H1 (cell line): ENCODE measurements around the gene CDC27. TPM values are rescaled to one million over a fixed set of nuclear protein-coding genes. Genes with fewer than 3 reads are reported as not detected.
A peak's percentile ranks its signal among the peaks of the same experiment; 100 is the strongest.

Source experiments
- CTCF ChIA-PET: fragments of 300-600 bp; sonication (Branson Sonifier 250); formaldehyde crosslinking; loops from one replicate; lab custom pipeline; 2021; ENCODE audit not compliant: partially characterized antibody; lab: Charles Lee
- POLR2A ChIA-PET: fragments of 300-600 bp; sonication (Branson Sonifier 250); formaldehyde crosslinking; loops from one replicate; lab custom pipeline; 2021; ENCODE audit warnings: inconsistent platforms; ENCODE audit not compliant: partially characterized antibody; lab: Charles Lee
- DNase-seq, 2 experiments: peaks; one replicate each; pipeline versions ENCODE4 v3.0.0 to v3.0.0-alpha.2; 2010 to 2022; ENCODE audit warnings: low spot score in 2 of 2, low read depth in 1 of 2, mixed read lengths in 1 of 2
- FAIRE-seq: peaks from 2 replicates; lab custom pipeline; 2011; peaks lifted over from hg19 to GRCh38; lab: Jason Lieb, UNC
- H2AFZ ChIP-seq: 2 replicates; pipeline ENCODE4 v1.8.1; 2012; ENCODE audit warnings: low read length, inconsistent platforms
- H2AK5ac ChIP-seq: 2 replicates; pipeline ENCODE4 v1.6.1; 2013; ENCODE audit warnings: low read depth, low read length
- H2BK120ac ChIP-seq: replicated peaks from 2 replicates; pipeline ENCODE3; 2013; ENCODE audit warnings: low read depth, low read length, inconsistent platforms
- H2BK12ac ChIP-seq: 2 replicates; pipeline ENCODE4 v1.6.1; 2013; ENCODE audit warnings: low read depth, low read length
- H2BK15ac ChIP-seq: 2 replicates; pipeline ENCODE4 v1.6.1; 2013; ENCODE audit warnings: low read length
- H2BK20ac ChIP-seq: 2 replicates; pipeline ENCODE4 v1.6.1; 2013; ENCODE audit warnings: low read length
- H2BK5ac ChIP-seq: 2 replicates; pipeline ENCODE4 v1.6.1; 2013; ENCODE audit warnings: low read depth, low read length
- H3K14ac ChIP-seq: 2 replicates; pipeline ENCODE4 v1.6.1; 2013; ENCODE audit warnings: inconsistent platforms; ENCODE audit not compliant: insufficient read length
- H3K18ac ChIP-seq: 2 replicates; pipeline ENCODE4 v1.6.1; 2013; ENCODE audit warnings: low read length; ENCODE audit errors: extremely low read depth
- H3K23ac ChIP-seq: 2 replicates; pipeline ENCODE4 v1.6.1; 2013; ENCODE audit warnings: inconsistent platforms; ENCODE audit not compliant: insufficient read length
- H3K23me2 ChIP-seq: 2 replicates; pipeline ENCODE4 v1.6.1; 2013; ENCODE audit warnings: low read depth, low read length
- H3K27ac ChIP-seq: 2 replicates; pipeline ENCODE4 v1.6.1; 2011; ENCODE audit warnings: low read depth, low read length, inconsistent platforms
- H3K27me3 ChIP-seq, 4 experiments: replicated peaks in 1 of 4; 1 replicate in 1 of 4; 2 replicates in 3 of 4; pipeline versions ENCODE4 v1.6.1 to v1.8.1; 2011 to 2013; ENCODE audit warnings: low read length in 3 of 4, mild to moderate bottlenecking in 3 of 4, inconsistent platforms in 2 of 4, mixed read lengths in 2 of 4, moderate library complexity in 1 of 4; ENCODE audit not compliant: control insufficient read depth in 3 of 4, insufficient read depth in 3 of 4; ENCODE audit errors: extremely low read depth in 1 of 4
- H3K36me3 ChIP-seq, 4 experiments: 2 replicates each; pipeline versions ENCODE4 v1.6.1 to v1.8.1; 2011 to 2013; ENCODE audit warnings: mild to moderate bottlenecking in 4 of 4, low read length in 3 of 4, moderate library complexity in 2 of 4, control low read depth in 1 of 4, inconsistent platforms in 1 of 4; ENCODE audit not compliant: insufficient read depth in 4 of 4, control insufficient read depth in 2 of 4
- H3K4ac ChIP-seq: replicated peaks from 2 replicates; pipeline ENCODE3; 2013; ENCODE audit warnings: low read length, low read depth, mixed read lengths, inconsistent platforms; ENCODE audit not compliant: insufficient read length
- H3K4me1 ChIP-seq, 4 experiments: replicated peaks in 1 of 4; 1 replicate in 1 of 4; 2 replicates in 3 of 4; pipeline versions ENCODE4 v1.6.1 to v1.8.1; 2011 to 2013; ENCODE audit warnings: low read length in 3 of 4, inconsistent platforms in 2 of 4, mixed read lengths in 1 of 4; ENCODE audit not compliant: insufficient read depth in 4 of 4, control insufficient read depth in 3 of 4
- H3K4me2 ChIP-seq, 2 experiments: 2 replicates each; pipeline versions ENCODE4 v1.6.1 to v1.8.1; 2011 to 2013; ENCODE audit warnings: low read depth in 2 of 2, low read length in 2 of 2, control low read depth in 1 of 2, inconsistent platforms in 1 of 2, mild to moderate bottlenecking in 1 of 2; ENCODE audit not compliant: insufficient read depth in 1 of 2
- H3K4me3 ChIP-seq, 4 experiments: fragments of 200-600, 300-600 bp in 1 of 4; sonication (generic), shearing (Covaris generic), sonication (Bioruptor Twin) in 1 of 4; 2 replicates each; pipeline versions ENCODE4 v1.5.1 to v1.8.1; 2011 to 2016; ENCODE audit warnings: low read length in 4 of 4, low read depth in 3 of 4, control low read depth in 2 of 4, inconsistent platforms in 2 of 4, mild to moderate bottlenecking in 2 of 4, mixed read lengths in 1 of 4, moderate library complexity in 1 of 4; ENCODE audit not compliant: insufficient read depth in 2 of 4; ENCODE audit errors: extremely low read depth in 1 of 4
- H3K56ac ChIP-seq: replicated peaks from 2 replicates; pipeline ENCODE3; 2013; ENCODE audit warnings: low read depth, mild to moderate bottlenecking, mixed read lengths, low read length, inconsistent platforms; ENCODE audit not compliant: insufficient read length
- H3K79me1 ChIP-seq: 2 replicates; pipeline ENCODE4 v1.6.1; 2013; ENCODE audit warnings: low read depth, low read length, control low read depth
- H3K79me2 ChIP-seq, 2 experiments: 2 replicates each; pipeline versions ENCODE4 v1.6.1 to v1.8.1; 2012 to 2013; ENCODE audit warnings: low read length in 2 of 2, mild to moderate bottlenecking in 2 of 2, inconsistent platforms in 1 of 2; ENCODE audit not compliant: insufficient read depth in 2 of 2, control insufficient read depth in 1 of 2
- H3K9ac ChIP-seq, 4 experiments: replicated peaks in 1 of 4; 1 replicate in 1 of 4; 2 replicates in 3 of 4; pipeline versions ENCODE4 v1.6.1 to v1.8.1; 2011 to 2013; ENCODE audit warnings: low read depth in 3 of 4, low read length in 3 of 4, control low read depth in 2 of 4, mild to moderate bottlenecking in 2 of 4, moderate library complexity in 2 of 4, inconsistent platforms in 1 of 4; ENCODE audit errors: extremely low read depth in 1 of 4
- H3K9me3 ChIP-seq, 2 experiments: 2 replicates each; pipeline versions ENCODE4 v1.6.1 to v1.8.1; 2012 to 2013; ENCODE audit warnings: mild to moderate bottlenecking in 2 of 2, moderate library complexity in 2 of 2, control low read depth in 1 of 2, inconsistent platforms in 1 of 2, low read depth in 1 of 2, low read length in 1 of 2, mixed read lengths in 1 of 2; ENCODE audit not compliant: insufficient read depth in 2 of 2
- H4K20me1 ChIP-seq, 2 experiments: replicated peaks in 1 of 2; 2 replicates each; pipeline versions ENCODE3 to v1.8.1; 2011 to 2013; ENCODE audit warnings: inconsistent platforms in 2 of 2, low read length in 2 of 2, mild to moderate bottlenecking in 1 of 2; ENCODE audit not compliant: insufficient read depth in 2 of 2, control insufficient read depth in 1 of 2
- H4K5ac ChIP-seq: 2 replicates; pipeline ENCODE4 v1.6.1; 2013; ENCODE audit warnings: low read length, low read depth, mixed read lengths, inconsistent platforms; ENCODE audit not compliant: insufficient read length
- H4K8ac ChIP-seq: 2 replicates; pipeline ENCODE4 v1.8.0; 2013; ENCODE audit warnings: mild to moderate bottlenecking, moderate library complexity, low read length, inconsistent platforms; ENCODE audit not compliant: insufficient read depth; ENCODE audit errors: extremely low read depth
- H4K91ac ChIP-seq: replicated peaks from 2 replicates; pipeline ENCODE3; 2013; ENCODE audit warnings: low read length, mixed read lengths, inconsistent platforms; ENCODE audit not compliant: insufficient read length
- BACH1 ChIP-seq: IDR thresholded peaks from 2 replicates; pipeline ENCODE4 v1.6.1; 2012; ENCODE audit warnings: low read length, improper control_type of control experiment
- CHD2 ChIP-seq: IDR thresholded peaks from 2 replicates; pipeline ENCODE4 v1.6.1; 2012; ENCODE audit warnings: low read length, improper control_type of control experiment
- FOSL1 ChIP-seq: IDR thresholded peaks from 2 replicates; pipeline ENCODE4 v1.6.1; 2011; ENCODE audit warnings: mild to moderate bottlenecking, low read depth, low read length, moderate library complexity; ENCODE audit not compliant: insufficient read depth
- GABPA ChIP-seq: IDR thresholded peaks from 2 replicates; pipeline ENCODE4 v1.6.1; 2011; ENCODE audit warnings: mild to moderate bottlenecking, low read length, moderate library complexity, borderline replicate concordance; ENCODE audit not compliant: insufficient read depth
- SIN3A ChIP-seq, 2 experiments: IDR thresholded peaks in 1 of 2; conservative IDR thresholded peaks in 1 of 2; 2 replicates each; pipeline ENCODE4 v1.6.1; 2011 to 2012; ENCODE audit warnings: low read length in 2 of 2, improper control_type of control experiment in 1 of 2, low read depth in 1 of 2, mild to moderate bottlenecking in 1 of 2
- SP2 ChIP-seq: IDR thresholded peaks from 2 replicates; pipeline ENCODE4 v1.6.1; 2012; ENCODE audit warnings: mild to moderate bottlenecking, low read length, inconsistent platforms
- TAF7 ChIP-seq: optimal IDR thresholded peaks from 2 replicates; pipeline ENCODE3; 2011; ENCODE audit warnings: low read depth, mild to moderate bottlenecking, inconsistent platforms, low read length, moderate library complexity, borderline replicate concordance
- TBP ChIP-seq: IDR thresholded peaks from 2 replicates; pipeline ENCODE4 v1.6.1; 2011; ENCODE audit warnings: low read depth, low read length, improper control_type of control experiment
- WGBS, 2 experiments: shearing (Covaris generic) in 1 of 2; methylation state at CpG; one replicate each; pipeline versions ENCODE4 v1.1.6 to v1.1.7; 2013 to 2015; ENCODE audit warnings: low lambda C conversion rate in 2 of 2, mixed read lengths in 2 of 2, inconsistent platforms in 1 of 2, low coverage in 1 of 2, missing lambda C conversion rate in 1 of 2; ENCODE audit not compliant: insufficient replicate concordance in 2 of 2, insufficient coverage in 1 of 2, insufficient read length in 1 of 2; ENCODE audit errors: extremely low coverage in 1 of 2, missing lambda C conversion rate in 1 of 2; 5-methylcytosine and 5-hydroxymethylcytosine counted together
- polyA plus RNA-seq, 7 experiments: library from polyadenylated mRNA; depleted of rRNA in 3 of 7; stranded (reverse) in 5 of 7; unstranded in 2 of 7; fragments of >200 nt in 5 of 7; fragments of 200-250 nt in 2 of 7; gene quantifications; 1 replicate in 5 of 7; 2 replicates in 1 of 7; 4 replicates in 1 of 7; pipeline versions ENCODE4 v1.2.1 to v1.2.3, GENCODE V29; 2011 to 2013; ENCODE audit warnings: missing spikeins in 2 of 7, mixed read lengths in 2 of 7
- total RNA-seq: library from RNA; stranded (reverse); fragmentation: NEBNext Ultra II Directional; extraction: Animal tissue kit (Norgen Biotek cat#: 25700); gene quantifications from 2 replicates; pipeline ENCODE4 v1.2.1, GENCODE V29; 2021
- TF ChIP-seq, protein P1 (sequence below), 3 experiments: IDR thresholded peaks; 1 replicate in 2 of 3; 2 replicates in 1 of 3; pipeline versions ENCODE4 v1.5.1 to v1.6.1; 2011; ENCODE audit warnings: low read length in 3 of 3, mild to moderate bottlenecking in 3 of 3, inconsistent platforms in 2 of 3, low read depth in 1 of 3, moderate library complexity in 1 of 3; ENCODE audit not compliant: insufficient read depth in 1 of 3; ENCODE audit errors: control extremely low read depth in 1 of 3
- TF ChIP-seq, protein P2 (sequence below): IDR thresholded peaks from 2 replicates; pipeline ENCODE4 v1.6.1; 2012; ENCODE audit warnings: inconsistent platforms

The CDC27 gene
- total and polyA plus RNA-seq, 2 of the 8 experiments (the other 6 are each of a cell fraction or from before 2014, with no cell fraction given): 41.9 to 87.5 TPM

DNA sequence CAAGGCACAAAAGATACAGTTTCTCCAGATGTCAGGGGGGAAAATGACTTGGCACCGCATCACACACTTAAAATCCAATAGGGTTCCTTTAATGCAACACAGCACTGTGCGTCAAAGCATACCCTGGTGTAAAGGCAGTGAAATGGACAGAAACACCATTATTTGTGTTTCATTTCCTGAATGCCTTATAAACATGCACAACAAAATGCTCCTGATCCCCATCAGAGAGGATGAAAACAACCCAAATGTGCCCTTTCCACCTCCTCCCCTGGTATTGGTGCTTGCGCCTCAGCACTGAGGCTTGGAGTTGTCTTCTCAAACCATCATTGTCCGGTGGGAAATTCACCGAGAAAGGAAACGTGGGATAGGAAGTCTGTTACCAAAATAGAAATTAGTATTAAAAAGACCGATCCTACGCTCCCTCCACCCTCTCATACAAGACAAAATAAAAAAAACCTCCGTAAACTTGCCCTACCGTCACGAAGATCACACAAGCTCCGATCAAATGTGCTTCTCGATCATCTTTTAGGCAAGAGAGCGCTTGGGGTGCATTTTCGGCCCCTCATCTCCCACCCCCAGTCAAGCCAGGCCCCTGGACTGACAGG, 722 bp downstream of the CDC27 start:
- Histone ChIP-seq H3K18ac (peak overlapping the region; percentile 93; the same call in 1 of the 2 replicates), H3K4me3 (peak overlapping the region; percentile 83 to 92 (median 87)), H4K8ac (peak overlapping the region; percentile 62; the same call in 1 of the 2 replicates), H3K56ac (peak overlapping the region; percentile 5), H3K27me3 (no peaks in the 10 kb centered on the region), H2BK120ac (no peak overlapping the region), H3K14ac (no peak overlapping the region), H4K20me1 (peaks cover 4 to 6% of the 10 kb centered on the region in 2 experiments), H3K23ac (no peak overlapping the region), H2AFZ (peak overlapping the region; percentile 28), H3K4ac (no peak overlapping the region), H4K91ac (no peak overlapping the region), H3K4me2 (peak overlapping the region; percentile 83 to 92), H3K9me3 (no peaks in the 10 kb centered on the region), H3K4me1 (peaks cover 0 to 4% (median 0%) of the 10 kb centered on the region in 4 experiments; a peak in 2 of 7 replicates), H3K27ac (peak overlapping the region; percentile 39; the same call in 1 of the 2 replicates), H2AK5ac (no peak overlapping the region), H3K79me2 (peaks cover 9 to 50% of the 10 kb centered on the region in 2 experiments), H3K79me1 (no peaks in the 10 kb centered on the region; the same call in 1 of the 2 replicates), H4K5ac (peak overlapping the region; percentile 85), H3K36me3 (no peaks in the 10 kb centered on the region), H2BK20ac (no peak overlapping the region), H2BK15ac (0 out of 2 replicates have a peak overlapping the region, but pooled peaks have one; percentile 76), H2BK5ac (peak overlapping the region; percentile 91; the same call in 1 of the 2 replicates), H3K23me2 (peaks cover 3% of the 10 kb centered on the region; the same call in 1 of the 2 replicates), H2BK12ac (no peak overlapping the region), H3K9ac (peak overlapping the region; percentile 66 to 87 (median 84))
- DNase-seq (no peak), FAIRE-seq (no peak)
- WGBS, 2 experiments: 9% methylated on average over 15 of the region's 15 CpGs; no CpG with 5 or more reads in 1 of the 2 experiments
- ChIA-PET POLR2A (no interaction called here), CTCF (no interaction called here)
- TF ChIP-seq BACH1: no peak
- no peak for TF ChIP-seq SIN3A (conservative IDR thresholded peaks at IDR 0.05 in 1 of 2, IDR thresholded peaks at IDR 0.05 in 1 of 2; ENCODE audit: low read depth in 1 of 2, low read length in 2 of 2)
- TF ChIP-seq, protein P1, sequence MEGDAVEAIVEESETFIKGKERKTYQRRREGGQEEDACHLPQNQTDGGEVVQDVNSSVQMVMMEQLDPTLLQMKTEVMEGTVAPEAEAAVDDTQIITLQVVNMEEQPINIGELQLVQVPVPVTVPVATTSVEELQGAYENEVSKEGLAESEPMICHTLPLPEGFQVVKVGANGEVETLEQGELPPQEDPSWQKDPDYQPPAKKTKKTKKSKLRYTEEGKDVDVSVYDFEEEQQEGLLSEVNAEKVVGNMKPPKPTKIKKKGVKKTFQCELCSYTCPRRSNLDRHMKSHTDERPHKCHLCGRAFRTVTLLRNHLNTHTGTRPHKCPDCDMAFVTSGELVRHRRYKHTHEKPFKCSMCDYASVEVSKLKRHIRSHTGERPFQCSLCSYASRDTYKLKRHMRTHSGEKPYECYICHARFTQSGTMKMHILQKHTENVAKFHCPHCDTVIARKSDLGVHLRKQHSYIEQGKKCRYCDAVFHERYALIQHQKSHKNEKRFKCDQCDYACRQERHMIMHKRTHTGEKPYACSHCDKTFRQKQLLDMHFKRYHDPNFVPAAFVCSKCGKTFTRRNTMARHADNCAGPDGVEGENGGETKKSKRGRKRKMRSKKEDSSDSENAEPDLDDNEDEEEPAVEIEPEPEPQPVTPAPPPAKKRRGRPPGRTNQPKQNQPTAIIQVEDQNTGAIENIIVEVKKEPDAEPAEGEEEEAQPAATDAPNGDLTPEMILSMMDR (IDR thresholded peaks at IDR 0.05; ENCODE audit: control extremely low read depth in 1 of 3, insufficient read depth in 1 of 3, low read depth in 1 of 3, low read length in 3 of 3): no peak
- no peak for TF ChIP-seq FOSL1
- TF ChIP-seq, protein P2, sequence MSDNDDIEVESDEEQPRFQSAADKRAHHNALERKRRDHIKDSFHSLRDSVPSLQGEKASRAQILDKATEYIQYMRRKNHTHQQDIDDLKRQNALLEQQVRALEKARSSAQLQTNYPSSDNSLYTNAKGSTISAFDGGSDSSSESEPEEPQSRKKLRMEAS: no peak
- no peak for TF ChIP-seq SP2
- no peak for TF ChIP-seq GABPA
- no peak for TF ChIP-seq TBP
- no peak for TF ChIP-seq CHD2
- no peak for TF ChIP-seq TAF7
